Neuronal stem cell (in vitro differentiated cells): ENCODE measurements around the gene SEPSECS.

Experiments used
- DNase-seq: peaks from one replicate; pipeline ENCODE4 v3.0.0-alpha.2; 2013; ENCODE audit warnings: low spot score
- H2AFZ ChIP-seq: one replicate; pipeline ENCODE4 v1.6.1; 2013; ENCODE audit warnings: mild to moderate bottlenecking, low read length, inconsistent platforms
- H2AK5ac ChIP-seq: 2 replicates; pipeline ENCODE4 v1.6.1; 2013; ENCODE audit warnings: low read depth, mild to moderate bottlenecking, inconsistent platforms, low read length, moderate library complexity, mixed read lengths
- H2BK120ac ChIP-seq: 2 replicates; pipeline ENCODE4 v1.6.1; 2013; ENCODE audit warnings: low read depth, mild to moderate bottlenecking, inconsistent platforms, low read length, moderate library complexity, mixed read lengths
- H2BK12ac ChIP-seq: one replicate; pipeline ENCODE4 v1.6.1; 2013; ENCODE audit warnings: low read length, inconsistent platforms
- H2BK15ac ChIP-seq: 2 replicates; pipeline ENCODE4 v1.6.1; 2013; ENCODE audit warnings: mild to moderate bottlenecking, low read length, inconsistent platforms, mixed read lengths
- H2BK5ac ChIP-seq: one replicate; pipeline ENCODE4 v1.6.1; 2013; ENCODE audit warnings: inconsistent platforms, mild to moderate bottlenecking, low read length, moderate library complexity
- H3K14ac ChIP-seq: one replicate; pipeline ENCODE4 v1.6.1; 2013; ENCODE audit warnings: low read length, inconsistent platforms
- H3K18ac ChIP-seq: 2 replicates; pipeline ENCODE4 v1.6.1; 2013; ENCODE audit warnings: low read length, inconsistent platforms
- H3K23ac ChIP-seq: 2 replicates; pipeline ENCODE4 v1.6.1; 2013; ENCODE audit warnings: low read depth, mild to moderate bottlenecking, mixed read lengths, low read length, inconsistent platforms; ENCODE audit not compliant: poor library complexity
- H3K27ac ChIP-seq: replicated peaks from 3 replicates; pipeline ENCODE4 v1.5.1; 2013; ENCODE audit warnings: low read length, inconsistent platforms
- H3K27me3 ChIP-seq, 3 experiments: 2 replicates each; pipeline ENCODE4 v1.6.1; 2013; ENCODE audit warnings: low read length in 3 of 3, mild to moderate bottlenecking in 2 of 3, inconsistent platforms in 1 of 3, low read depth in 1 of 3, mixed read lengths in 1 of 3, moderate library complexity in 1 of 3; ENCODE audit not compliant: control insufficient read depth in 3 of 3, insufficient read depth in 3 of 3
- H3K36me3 ChIP-seq, 2 donors: replicated peaks in 1 of 2; 2 replicates each; pipeline ENCODE4 v1.6.1; 2013; ENCODE audit warnings: low read length in 2 of 2; ENCODE audit not compliant: control insufficient read depth in 2 of 2, insufficient read depth in 2 of 2
- H3K4ac ChIP-seq: 2 replicates; pipeline ENCODE4 v1.6.1; 2013; ENCODE audit warnings: inconsistent platforms, mild to moderate bottlenecking, low read length, moderate library complexity
- H3K4me1 ChIP-seq, 2 donors: 1 replicate in 1 of 2; 2 replicates in 1 of 2; pipeline ENCODE4 v1.6.1; 2013; ENCODE audit warnings: low read length in 2 of 2, low read depth in 1 of 2; ENCODE audit not compliant: control insufficient read depth in 2 of 2, insufficient read depth in 1 of 2
- H3K4me2 ChIP-seq: one replicate; pipeline ENCODE4 v1.6.1; 2013; ENCODE audit warnings: mild to moderate bottlenecking, low read length, inconsistent platforms; ENCODE audit not compliant: insufficient read depth, poor library complexity, severe bottlenecking
- H3K4me3 ChIP-seq, 2 donors: 2 replicates each; pipeline ENCODE4 v1.5.1; 2013; ENCODE audit warnings: low read length in 2 of 2, mild to moderate bottlenecking in 2 of 2, inconsistent platforms in 1 of 2, moderate library complexity in 1 of 2
- H3K79me1 ChIP-seq: one replicate; pipeline ENCODE4 v1.6.1; 2013; ENCODE audit warnings: low read depth, mild to moderate bottlenecking, inconsistent platforms, low read length, moderate library complexity
- H3K9ac ChIP-seq: one replicate; pipeline ENCODE4 v1.6.1; 2013; ENCODE audit warnings: mild to moderate bottlenecking, low read depth, low read length, inconsistent platforms; ENCODE audit not compliant: poor library complexity
- H3K9me3 ChIP-seq, 2 donors: replicated peaks in 1 of 2; 2 replicates each; pipeline versions ENCODE3 to v1.6.1; 2013; ENCODE audit warnings: low read length in 2 of 2, mild to moderate bottlenecking in 2 of 2, inconsistent platforms in 1 of 2, low read depth in 1 of 2, mixed read lengths in 1 of 2, moderate library complexity in 1 of 2; ENCODE audit not compliant: control insufficient read depth in 2 of 2, insufficient read depth in 1 of 2
- H4K8ac ChIP-seq: one replicate; pipeline ENCODE4 v1.6.1; 2013; ENCODE audit warnings: low read depth, mild to moderate bottlenecking, inconsistent platforms, low read length, moderate library complexity
- H4K91ac ChIP-seq: one replicate; pipeline ENCODE4 v1.6.1; 2013; ENCODE audit warnings: low read length, low read depth, mild to moderate bottlenecking, inconsistent platforms; ENCODE audit not compliant: poor library complexity
- WGBS, 2 donors: extraction: QIAGEN DNeasy Blood & Tissue Kit; methylation state at CpG; one replicate each; pipeline ENCODE4 v1.1.7; 2013; ENCODE audit warnings: missing lambda C conversion rate in 2 of 2, mixed read lengths in 1 of 2; ENCODE audit not compliant: insufficient read length in 2 of 2, insufficient replicate concordance in 1 of 2; ENCODE audit errors: extremely low coverage in 2 of 2; 5-methylcytosine and 5-hydroxymethylcytosine counted together

The SEPSECS gene

DNA sequence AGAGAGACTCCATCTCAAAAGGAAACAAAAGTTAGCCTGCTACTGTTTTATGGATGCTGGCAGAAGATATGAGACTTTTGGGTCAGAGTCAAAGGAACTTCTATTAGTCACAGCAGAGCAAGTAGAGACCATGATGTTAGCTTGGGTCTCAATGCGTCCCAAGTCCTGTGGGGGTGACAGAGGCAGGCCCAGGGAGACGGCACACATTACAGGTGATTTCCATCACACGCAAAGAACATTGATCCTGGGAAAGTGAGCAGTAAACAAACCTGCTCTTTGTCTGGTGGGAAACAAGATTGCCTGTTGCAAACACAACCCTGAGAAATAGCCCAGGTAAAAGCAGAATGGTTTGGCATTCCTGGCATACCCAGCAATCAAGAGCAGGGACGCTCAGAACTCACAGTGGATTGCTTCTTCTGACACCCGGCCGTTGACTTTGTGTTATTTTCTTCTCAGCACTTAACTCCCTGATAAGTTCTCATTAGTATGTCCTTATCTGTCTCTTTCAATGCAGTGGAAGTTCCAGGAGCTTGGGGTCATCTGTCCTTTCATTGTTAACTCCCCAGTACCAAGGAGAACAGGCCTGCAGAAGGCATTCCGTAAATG, 78.3 kb downstream of the SEPSECS start:
- Histone ChIP-seq H2BK120ac (no peak overlapping the region), H2BK15ac (no peak overlapping the region), H2BK5ac (no peak overlapping the region), H2AK5ac (no peak overlapping the region), H3K36me3 (no peaks in the 10 kb centered on the region), H2BK12ac (no peak overlapping the region), H4K91ac (no peak overlapping the region), H3K14ac (no peak overlapping the region), H3K79me1 (no peaks in the 10 kb centered on the region), H3K4ac (no peak overlapping the region), H2AFZ (no peak overlapping the region), H3K27me3 (no peaks in the 10 kb centered on the region), H3K18ac (no peak overlapping the region), H3K23ac (no peak overlapping the region), H3K9me3 (no peaks in the 10 kb centered on the region), H3K4me3 (no peak overlapping the region), H3K27ac (no peak overlapping the region), H3K4me1 (no peaks in the 10 kb centered on the region), H3K4me2 (no peak overlapping the region), H4K8ac (no peak overlapping the region), H3K9ac (no peak overlapping the region)
- WGBS, 2 donors, result no CpG with 5 or more reads among the region's 7 CpGs
- no peak for DNase-seq

DNA sequence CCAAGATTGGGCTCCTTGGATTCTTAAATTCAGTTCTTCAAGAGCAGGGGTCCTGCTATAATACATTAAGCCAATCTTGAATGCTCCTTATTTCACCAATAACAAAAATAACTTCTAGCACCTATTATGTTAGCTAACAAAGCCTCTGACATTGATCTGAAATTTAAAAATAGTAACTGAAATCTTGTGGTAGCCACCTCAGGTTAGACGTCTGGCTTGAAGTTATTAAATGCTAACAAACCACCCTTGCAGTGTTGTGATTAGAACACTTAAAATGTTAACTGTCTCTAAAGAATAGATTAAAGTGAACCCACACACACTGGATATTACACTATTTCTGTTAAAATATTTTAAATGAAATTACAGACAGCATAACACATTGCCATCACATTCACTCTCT, 79.7 kb downstream of the SEPSECS start:
- no peaks in the 10 kb centered on the region for H3K27me3 ChIP-seq
- no CpG with 5 or more reads among the region's 1 CpG for WGBS, 2 donors
- H3K9ac ChIP-seq, result no peak overlapping the region
- H2BK12ac ChIP-seq, result no peak overlapping the region
- DNase-seq, result no peak
- no peaks in the 10 kb centered on the region for H3K4me1 ChIP-seq
- H3K14ac ChIP-seq, result no peak overlapping the region
- H3K4me2 ChIP-seq, result no peak overlapping the region
- no peak overlapping the region for H3K23ac ChIP-seq
- no peak overlapping the region for H2AK5ac ChIP-seq
- no peak overlapping the region for H4K91ac ChIP-seq
- no peak overlapping the region for H4K8ac ChIP-seq
- no peak overlapping the region for H2AFZ ChIP-seq
- no peak overlapping the region for H3K27ac ChIP-seq
- H3K36me3 ChIP-seq, result no peaks in the 10 kb centered on the region
- no peak overlapping the region for H2BK5ac ChIP-seq
- no peak overlapping the region for H3K4me3 ChIP-seq
- no peaks in the 10 kb centered on the region for H3K79me1 ChIP-seq
- H3K9me3 ChIP-seq, result no peaks in the 10 kb centered on the region
- H2BK15ac ChIP-seq, result no peak overlapping the region
- H2BK120ac ChIP-seq, result no peak overlapping the region
- no peak overlapping the region for H3K4ac ChIP-seq
- H3K18ac ChIP-seq, result no peak overlapping the region

DNA sequence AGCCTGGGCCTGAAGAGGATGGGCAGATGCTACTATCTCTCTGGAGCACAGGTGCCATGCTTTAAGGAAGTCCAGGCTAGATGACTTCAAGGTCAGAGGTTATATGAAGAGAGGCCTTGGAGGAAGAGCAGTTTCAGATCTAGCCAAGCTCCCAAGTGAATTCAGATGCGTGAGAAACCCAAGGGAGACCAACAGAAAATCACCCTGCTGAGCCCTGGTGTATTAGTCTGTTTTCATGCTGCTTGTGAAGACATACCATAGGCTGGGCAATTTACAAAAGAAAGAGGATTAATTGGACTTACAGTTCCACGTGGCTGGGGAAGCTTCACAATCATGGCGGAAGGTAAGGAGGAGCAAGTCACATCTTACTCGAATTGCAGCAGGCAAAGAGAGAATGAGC, 81.7 kb downstream of the SEPSECS start:
- no peak overlapping the region for H2AK5ac ChIP-seq
- no peak overlapping the region for H3K23ac ChIP-seq
- peaks cover 0 to 1% of the 10 kb centered on the region in 2 donors for H3K9me3 ChIP-seq
- H4K8ac ChIP-seq, result no peak overlapping the region
- no peaks in the 10 kb centered on the region for H3K36me3 ChIP-seq
- no CpG with 5 or more reads among the region's 4 CpGs for WGBS, 2 donors
- DNase-seq, result no peak
- H3K27ac ChIP-seq, result no peak overlapping the region
- no peak overlapping the region for H3K9ac ChIP-seq
- no peak overlapping the region for H3K18ac ChIP-seq
- no peak overlapping the region for H3K4me3 ChIP-seq
- H3K4me1 ChIP-seq, result no peaks in the 10 kb centered on the region
- H2AFZ ChIP-seq, result no peak overlapping the region
- no peak overlapping the region for H2BK15ac ChIP-seq
- H3K4ac ChIP-seq, result no peak overlapping the region
- H2BK120ac ChIP-seq, result no peak overlapping the region
- no peak overlapping the region for H2BK5ac ChIP-seq
- no peak overlapping the region for H2BK12ac ChIP-seq
- no peaks in the 10 kb centered on the region for H3K79me1 ChIP-seq
- H3K14ac ChIP-seq, result no peak overlapping the region
- H4K91ac ChIP-seq, result no peak overlapping the region
- H3K27me3 ChIP-seq, result no peaks in the 10 kb centered on the region
- H3K4me2 ChIP-seq, result no peak overlapping the region

DNA sequence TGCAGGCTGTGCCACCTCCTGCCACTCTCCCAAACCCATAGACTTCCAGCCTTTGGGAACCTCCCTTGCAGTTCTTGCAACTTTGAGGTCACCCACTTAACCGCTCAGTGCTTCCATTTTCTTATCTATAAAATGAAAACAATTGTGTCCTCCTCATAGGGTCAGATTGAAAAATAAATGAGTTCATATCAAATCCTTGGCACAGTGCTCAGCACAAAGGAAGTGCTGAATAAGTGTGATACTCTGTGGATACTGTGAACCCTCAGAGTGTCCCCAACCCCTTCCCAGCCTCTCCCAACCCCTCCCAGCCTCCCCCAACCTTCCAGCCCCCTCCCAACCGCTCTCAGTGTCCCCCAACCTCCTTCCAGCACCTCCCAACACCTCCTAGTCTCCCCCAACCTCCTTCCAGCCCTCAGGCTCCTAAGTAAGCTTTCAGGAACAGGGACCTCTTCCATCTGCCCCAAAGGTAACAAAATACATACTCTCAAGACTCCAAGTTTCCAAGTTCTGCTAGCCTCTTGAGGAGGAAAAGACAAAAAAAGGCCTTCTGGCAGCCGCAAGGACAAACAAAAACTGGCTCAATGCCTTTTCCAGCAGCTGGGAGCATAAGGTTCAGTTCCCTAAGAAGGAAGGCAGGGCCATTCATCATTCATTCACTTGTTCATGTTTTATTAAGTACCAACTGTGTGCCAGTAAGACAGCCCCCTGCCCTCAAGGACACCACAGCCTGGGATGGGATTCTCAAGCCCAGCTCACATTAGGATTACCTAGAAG, 83.4 kb downstream of the SEPSECS start:
- Histone ChIP-seq H4K8ac (no peak overlapping the region), H2AK5ac (no peak overlapping the region), H3K9ac (no peak overlapping the region), H2BK5ac (no peak overlapping the region), H3K27me3 (no peaks in the 10 kb centered on the region), H3K4me1 (no peaks in the 10 kb centered on the region), H2BK12ac (no peak overlapping the region), H2AFZ (no peak overlapping the region), H3K4me3 (no peak overlapping the region), H2BK15ac (no peak overlapping the region), H3K23ac (no peak overlapping the region), H3K4me2 (no peak overlapping the region), H3K18ac (no peak overlapping the region), H3K14ac (no peak overlapping the region), H3K4ac (no peak overlapping the region), H3K9me3 (peaks cover 0 to 1% of the 10 kb centered on the region in 2 donors), H4K91ac (no peak overlapping the region), H3K27ac (no peak overlapping the region), H2BK120ac (no peak overlapping the region), H3K79me1 (no peaks in the 10 kb centered on the region), H3K36me3 (no peaks in the 10 kb centered on the region)
- DNase-seq, result no peak
- no CpG with 5 or more reads among the region's 3 CpGs for whole genome bisulfite sequencing, 2 donors
